ENCODE results near the gene B4GALNT3. TPM values are rescaled to one million over a fixed set of nuclear protein-coding genes. Genes with fewer than 3 reads are reported as not detected.
A peak's percentile ranks its signal among the peaks of the same experiment; 100 is the strongest.

The B4GALNT3 gene
- total RNA-seq, 1 experiment from 2014 or later, result 23.3 TPM

GRCh38 chr12:558580-558979, 98.8 kb downstream of the B4GALNT3 start:
- no peaks in the 10 kb centered on the region for H3K23me2 ChIP-seq (ENCODE audit: insufficient read length, low read depth, low read length, poor library complexity, severe bottlenecking)
- peak overlapping the region in 1 of 3 experiments; percentile 70; a peak in 1 of 7 replicates for H3K27ac Mint-ChIP-seq
- no peak overlapping the region for H3K9ac ChIP-seq (ENCODE audit: extremely low read depth, insufficient read length, low read length)

More at GRCh38 chr12:558580-558979, 98.8 kb downstream of the B4GALNT3 start:
- Histone ChIP-seq H3K4ac (ENCODE audit: low read depth, low read length) (no peak overlapping the region), H3K56ac (ENCODE audit: insufficient read length, low read depth, low read length) (no peak overlapping the region), H4K91ac (ENCODE audit: insufficient read length, low read depth, low read length) (no peak overlapping the region), H2BK15ac (ENCODE audit: low read depth, low read length) (no peak overlapping the region), H2BK12ac (ENCODE audit: insufficient read length, low read depth, low read length) (no peak overlapping the region), H3K23ac (ENCODE audit: insufficient read length, low read depth, low read length) (no peak overlapping the region), H3K4me1 (ENCODE audit: insufficient read depth, low read length) (no peaks in the 10 kb centered on the region), H3K14ac (ENCODE audit: insufficient read depth, low read length) (no peak overlapping the region), H3K4me2 (ENCODE audit: insufficient read depth, insufficient read length, low read length) (no peak overlapping the region), H2BK20ac (ENCODE audit: low read depth, low read length, poor library complexity, severe bottlenecking) (no peak overlapping the region), H3K18ac (ENCODE audit: insufficient read length, low read depth, low read length) (no peak overlapping the region), H3K79me2 (ENCODE audit: insufficient read depth, low read length) (no peaks in the 10 kb centered on the region), H4K5ac (ENCODE audit: insufficient read length, low read depth, low read length) (no peak overlapping the region), H2BK5ac (ENCODE audit: insufficient read length, low read length) (no peak overlapping the region), H4K20me1 (ENCODE audit: control insufficient read depth, insufficient read depth, insufficient read length) (no peaks in the 10 kb centered on the region), H2BK120ac (ENCODE audit: low read depth, low read length, poor library complexity, severe bottlenecking) (no peak overlapping the region), H2AFZ (ENCODE audit: low read length) (no peak overlapping the region), H3K79me1 (ENCODE audit: insufficient read depth, low read depth, low read length, poor library complexity, severe bottlenecking) (no peaks in the 10 kb centered on the region), H3K27me3 (ENCODE audit: insufficient read depth, low read length) (no peaks in the 10 kb centered on the region), H3T11ph (ENCODE audit: low read length) (no peak overlapping the region), H2AK5ac (ENCODE audit: insufficient read length, low read length) (no peak overlapping the region), H3K9me3 (ENCODE audit: control insufficient read depth, low read depth, low read length) (no peaks in the 10 kb centered on the region), H4K8ac (replicated peaks; ENCODE audit: insufficient read length, low read depth, low read length) (no peak overlapping the region), H3K27ac (ENCODE audit: insufficient read length, low read depth, low read length) (no peak overlapping the region)
- no peak for TF ChIP-seq CTCF (conservative IDR thresholded peaks at IDR 0.05)
- no peaks in the 10 kb centered on the region for H3K9me3 Mint-ChIP-seq
- H3K4me1 Mint-ChIP-seq, result no peaks in the 10 kb centered on the region
- H3K4me3 Mint-ChIP-seq, result 0 out of 5 replicates have a peak overlapping the region, but pooled peaks of 1 of the 2 experiments have one; percentile 13
- H3K27me3 Mint-ChIP-seq (ENCODE audit: low read depth), result no peaks in the 10 kb centered on the region
- no CpG with 5 or more reads among the region's 4 CpGs for WGBS (ENCODE audit: extremely low coverage, insufficient read length, low lambda C conversion rate)
- H3K36me3 Mint-ChIP-seq (ENCODE audit: insufficient read depth in 1 of 3, low read depth in 3 of 3), result peaks cover 0 to 12% (median 6%) of the 10 kb centered on the region in 3 experiments; a peak in 6 of 7 replicates
- DNase-seq, result no peak

Data from H9 (cell line).